ENCODE results near the gene FKBP6.

DNA sequence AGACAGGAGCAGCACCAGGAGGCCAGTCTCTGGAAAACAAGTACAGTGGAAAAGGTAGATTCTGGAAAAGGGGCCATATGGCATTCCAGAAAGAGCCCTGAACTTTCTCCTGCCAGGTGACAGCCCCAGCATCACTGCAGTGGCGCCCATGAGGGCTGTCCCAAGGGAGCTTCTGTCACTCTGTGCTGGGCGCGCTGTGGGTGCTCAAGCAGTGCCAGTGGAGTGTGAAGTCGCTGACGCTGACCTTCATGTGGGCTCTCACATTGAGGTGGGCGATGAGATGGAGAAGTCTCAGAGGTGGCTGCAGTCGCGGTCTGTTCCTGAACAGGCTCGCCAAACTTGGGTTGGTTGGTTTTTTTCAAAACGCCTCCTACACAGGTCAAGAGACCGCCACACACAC is 38.2 kb downstream of the FKBP6 start:
- TF ChIP-seq SP140L (CRISPR knock-in tag; IDR thresholded peaks at IDR 0.05; ENCODE audit: borderline replicate concordance): no peak
- TF ChIP-seq, protein P1, sequence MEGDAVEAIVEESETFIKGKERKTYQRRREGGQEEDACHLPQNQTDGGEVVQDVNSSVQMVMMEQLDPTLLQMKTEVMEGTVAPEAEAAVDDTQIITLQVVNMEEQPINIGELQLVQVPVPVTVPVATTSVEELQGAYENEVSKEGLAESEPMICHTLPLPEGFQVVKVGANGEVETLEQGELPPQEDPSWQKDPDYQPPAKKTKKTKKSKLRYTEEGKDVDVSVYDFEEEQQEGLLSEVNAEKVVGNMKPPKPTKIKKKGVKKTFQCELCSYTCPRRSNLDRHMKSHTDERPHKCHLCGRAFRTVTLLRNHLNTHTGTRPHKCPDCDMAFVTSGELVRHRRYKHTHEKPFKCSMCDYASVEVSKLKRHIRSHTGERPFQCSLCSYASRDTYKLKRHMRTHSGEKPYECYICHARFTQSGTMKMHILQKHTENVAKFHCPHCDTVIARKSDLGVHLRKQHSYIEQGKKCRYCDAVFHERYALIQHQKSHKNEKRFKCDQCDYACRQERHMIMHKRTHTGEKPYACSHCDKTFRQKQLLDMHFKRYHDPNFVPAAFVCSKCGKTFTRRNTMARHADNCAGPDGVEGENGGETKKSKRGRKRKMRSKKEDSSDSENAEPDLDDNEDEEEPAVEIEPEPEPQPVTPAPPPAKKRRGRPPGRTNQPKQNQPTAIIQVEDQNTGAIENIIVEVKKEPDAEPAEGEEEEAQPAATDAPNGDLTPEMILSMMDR (CRISPR knock-in tag; IDR thresholded peaks at IDR 0.05): no peak
- TF ChIP-seq MED1 (CRISPR knock-in tag; IDR thresholded peaks at IDR 0.05): no peak
- no peak for TF ChIP-seq ZNF274 (CRISPR knock-in tag; IDR thresholded peaks at IDR 0.05)
- no peak for TF ChIP-seq CCAR2 (optimal IDR thresholded peaks at IDR 0.05; ENCODE audit: low read depth, low read length)
- TF ChIP-seq ETV5 (CRISPR knock-in tag; IDR thresholded peaks at IDR 0.05; ENCODE audit: borderline replicate concordance): no peak
- no peak for TF ChIP-seq ZNF33A (CRISPR knock-in tag; IDR thresholded peaks at IDR 0.05; ENCODE audit: borderline replicate concordance)
- no peak for TF ChIP-seq EZH2 (conservative IDR thresholded peaks at IDR 0.05; ENCODE audit: low read depth, low read length)

Data from HepG2 (cell line).